Keratinocyte (primary cell): ENCODE data around the gene LY9. TPM values are rescaled to one million over a fixed set of nuclear protein-coding genes. Genes with fewer than 3 reads are reported as not detected.
A peak's percentile ranks its signal among the peaks of the same experiment; 100 is the strongest.

Source experiments
- DNase-seq: peaks from one replicate; pipeline ENCODE4 v3.0.0-alpha.2; 2011; ENCODE audit warnings: low read depth, missing footprints, low spot score
- FAIRE-seq: peaks from 2 replicates; lab custom pipeline; 2011; peaks lifted over from hg19 to GRCh38; lab: Jason Lieb, UNC
- H2AFZ ChIP-seq: 2 replicates; pipeline ENCODE4 v1.6.0; 2012; ENCODE audit warnings: low read length, control low read depth, inconsistent platforms; ENCODE audit not compliant: control insufficient read depth
- H3K27ac ChIP-seq: 2 replicates; pipeline ENCODE4 v1.5.1; 2011; ENCODE audit warnings: low read length; ENCODE audit not compliant: control insufficient read depth, insufficient read depth
- H3K27me3 ChIP-seq: 3 replicates; pipeline ENCODE4 v1.6.0; 2011; ENCODE audit warnings: low read length; ENCODE audit not compliant: control insufficient read depth, insufficient read depth; ENCODE audit errors: extremely low read depth
- H3K36me3 ChIP-seq, 2 experiments: 2 replicates in 1 of 2; 3 replicates in 1 of 2; pipeline ENCODE4 v1.5.1; 2011; ENCODE audit warnings: low read length in 2 of 2, mild to moderate bottlenecking in 1 of 2; ENCODE audit not compliant: control insufficient read depth in 2 of 2, insufficient read depth in 2 of 2; ENCODE audit errors: extremely low read depth in 1 of 2
- H3K4me1 ChIP-seq: 3 replicates; pipeline ENCODE4 v1.5.1; 2011; ENCODE audit warnings: low read length; ENCODE audit not compliant: control insufficient read depth, insufficient read depth; ENCODE audit errors: extremely low read depth
- H3K4me2 ChIP-seq: 3 replicates; pipeline ENCODE4 v1.6.0; 2011; ENCODE audit warnings: low read depth, low read length; ENCODE audit not compliant: control insufficient read depth, insufficient read depth; ENCODE audit errors: extremely low read depth
- H3K4me3 ChIP-seq, 3 experiments: fragments of 200-600 bp in 1 of 3; sonication (generic) in 1 of 3; 2 replicates in 2 of 3; 3 replicates in 1 of 3; pipeline ENCODE4 v1.5.1; 2011 to 2016; ENCODE audit warnings: low read length in 3 of 3, mild to moderate bottlenecking in 3 of 3, control low read depth in 2 of 3, inconsistent platforms in 1 of 3, low read depth in 1 of 3, mixed read lengths in 1 of 3, mixed run types in 1 of 3, moderate library complexity in 1 of 3; ENCODE audit not compliant: control insufficient read depth in 2 of 3, insufficient read depth in 2 of 3; ENCODE audit errors: extremely low read depth in 1 of 3
- H3K79me2 ChIP-seq: 2 replicates; pipeline ENCODE4 v1.6.0; 2012; ENCODE audit warnings: low read length; ENCODE audit not compliant: control insufficient read depth, insufficient read depth
- H3K9ac ChIP-seq: 3 replicates; pipeline ENCODE4 v1.6.0; 2011; ENCODE audit warnings: low read length; ENCODE audit not compliant: control insufficient read depth, insufficient read depth; ENCODE audit errors: extremely low read depth
- H3K9me1 ChIP-seq: 3 replicates; pipeline ENCODE4 v1.6.0; 2011; ENCODE audit warnings: low read length; ENCODE audit not compliant: control insufficient read depth, insufficient read depth; ENCODE audit errors: extremely low read depth
- H3K9me3 ChIP-seq: 2 replicates; pipeline ENCODE4 v1.5.1; 2012; ENCODE audit warnings: low read depth, low read length; ENCODE audit not compliant: control insufficient read depth
- H4K20me1 ChIP-seq: 3 replicates; pipeline ENCODE4 v1.6.0; 2011; ENCODE audit warnings: low read length; ENCODE audit not compliant: control insufficient read depth, insufficient read depth; ENCODE audit errors: extremely low read depth
- EZH2 ChIP-seq: IDR thresholded peaks from one replicate; pipeline ENCODE4 v1.6.1; 2012; ENCODE audit warnings: inconsistent platforms, mild to moderate bottlenecking, low read length, moderate library complexity
- dilution Hi-C: fragments of 300-500 bp; cut with MboI; formaldehyde crosslinking; loops from one replicate; pipeline ENCODE4 v1.7.0; 2020; ENCODE audit warnings: low sequenced_read_pairs; ENCODE audit not compliant: extremely low pct_ligation_motif_present
- polyA plus RNA-seq, 5 experiments: library from polyadenylated mRNA; depleted of rRNA in 3 of 5; stranded (reverse) in 3 of 5; stranded (forward) in 1 of 5; unstranded in 1 of 5; fragments of >200 nt; gene quantifications; 1 replicate in 1 of 5; 2 replicates in 3 of 5; 3 replicates in 1 of 5; pipeline versions ENCODE4 v1.2.1 to v1.2.3, GENCODE V29; 2011 to 2012; ENCODE audit warnings: missing spikeins in 2 of 5, low read depth in 1 of 5, low replicate concordance in 1 of 5
- TF ChIP-seq, protein P1 (sequence below), 3 experiments: IDR thresholded peaks in 1 of 3; conservative IDR thresholded peaks in 1 of 3; optimal IDR thresholded peaks in 1 of 3; 2 replicates in 2 of 3; 3 replicates in 1 of 3; pipeline versions ENCODE3 to v1.5.1; 2011; ENCODE audit warnings: low read length in 3 of 3, mild to moderate bottlenecking in 3 of 3, moderate library complexity in 2 of 3, control low read depth in 1 of 3, inconsistent platforms in 1 of 3; ENCODE audit not compliant: insufficient read depth in 2 of 3; ENCODE audit errors: extremely low read depth in 1 of 3

LY9 gene
- polyA plus RNA-seq, 1 donor (not counting 4 experiments of a cell fraction or from before 2014, with no cell fraction given) = not detected

DNA sequence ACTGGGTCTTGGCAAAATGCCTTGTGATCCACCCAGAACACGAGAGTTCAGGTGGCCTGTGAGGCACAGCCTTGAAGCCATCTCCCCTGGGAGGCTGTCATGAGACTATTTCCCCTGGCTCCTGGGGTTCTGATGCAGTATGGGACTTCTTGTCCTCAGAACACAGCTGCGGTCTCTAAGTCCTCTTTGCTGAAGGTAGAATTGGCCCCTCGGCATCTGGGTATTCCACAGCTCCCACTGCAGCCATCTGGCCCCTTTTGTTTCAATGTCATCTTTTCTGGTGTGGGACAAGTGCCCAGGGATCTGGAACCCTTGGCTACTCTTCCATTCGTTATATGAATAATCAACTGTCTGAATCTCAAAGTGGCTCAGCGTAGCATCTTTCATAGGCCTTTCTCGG lies 17.0 kb upstream of the LY9 start:
- H3K4me2 ChIP-seq = no peak overlapping the region
- DNase-seq = no peak
- H4K20me1 ChIP-seq = no peaks in the 10 kb centered on the region
- H3K27ac ChIP-seq = no peak overlapping the region
- no peak overlapping the region for H3K9ac ChIP-seq
- peaks cover 26% of the 10 kb centered on the region for H3K4me1 ChIP-seq
- no peaks in the 10 kb centered on the region for H3K9me3 ChIP-seq
- H3K9me1 ChIP-seq = no peaks in the 10 kb centered on the region
- no peak for TF ChIP-seq EZH2
- TF ChIP-seq, protein P1, sequence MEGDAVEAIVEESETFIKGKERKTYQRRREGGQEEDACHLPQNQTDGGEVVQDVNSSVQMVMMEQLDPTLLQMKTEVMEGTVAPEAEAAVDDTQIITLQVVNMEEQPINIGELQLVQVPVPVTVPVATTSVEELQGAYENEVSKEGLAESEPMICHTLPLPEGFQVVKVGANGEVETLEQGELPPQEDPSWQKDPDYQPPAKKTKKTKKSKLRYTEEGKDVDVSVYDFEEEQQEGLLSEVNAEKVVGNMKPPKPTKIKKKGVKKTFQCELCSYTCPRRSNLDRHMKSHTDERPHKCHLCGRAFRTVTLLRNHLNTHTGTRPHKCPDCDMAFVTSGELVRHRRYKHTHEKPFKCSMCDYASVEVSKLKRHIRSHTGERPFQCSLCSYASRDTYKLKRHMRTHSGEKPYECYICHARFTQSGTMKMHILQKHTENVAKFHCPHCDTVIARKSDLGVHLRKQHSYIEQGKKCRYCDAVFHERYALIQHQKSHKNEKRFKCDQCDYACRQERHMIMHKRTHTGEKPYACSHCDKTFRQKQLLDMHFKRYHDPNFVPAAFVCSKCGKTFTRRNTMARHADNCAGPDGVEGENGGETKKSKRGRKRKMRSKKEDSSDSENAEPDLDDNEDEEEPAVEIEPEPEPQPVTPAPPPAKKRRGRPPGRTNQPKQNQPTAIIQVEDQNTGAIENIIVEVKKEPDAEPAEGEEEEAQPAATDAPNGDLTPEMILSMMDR (optimal IDR thresholded peaks at IDR 0.05 in 1 of 3, IDR thresholded peaks at IDR 0.05 in 1 of 3, conservative IDR thresholded peaks at IDR 0.05 in 1 of 3; ENCODE audit: extremely low read depth in 1 of 3, insufficient read depth in 2 of 3, low read length in 3 of 3) = no peak
- no peaks in the 10 kb centered on the region for H3K27me3 ChIP-seq
- no peak for FAIRE-seq
- no peaks in the 10 kb centered on the region for H3K79me2 ChIP-seq
- dilution Hi-C loops = no loop called here
- no peaks in the 10 kb centered on the region for H3K36me3 ChIP-seq
- H2AFZ ChIP-seq = no peak overlapping the region
- no peak overlapping the region for H3K4me3 ChIP-seq

DNA sequence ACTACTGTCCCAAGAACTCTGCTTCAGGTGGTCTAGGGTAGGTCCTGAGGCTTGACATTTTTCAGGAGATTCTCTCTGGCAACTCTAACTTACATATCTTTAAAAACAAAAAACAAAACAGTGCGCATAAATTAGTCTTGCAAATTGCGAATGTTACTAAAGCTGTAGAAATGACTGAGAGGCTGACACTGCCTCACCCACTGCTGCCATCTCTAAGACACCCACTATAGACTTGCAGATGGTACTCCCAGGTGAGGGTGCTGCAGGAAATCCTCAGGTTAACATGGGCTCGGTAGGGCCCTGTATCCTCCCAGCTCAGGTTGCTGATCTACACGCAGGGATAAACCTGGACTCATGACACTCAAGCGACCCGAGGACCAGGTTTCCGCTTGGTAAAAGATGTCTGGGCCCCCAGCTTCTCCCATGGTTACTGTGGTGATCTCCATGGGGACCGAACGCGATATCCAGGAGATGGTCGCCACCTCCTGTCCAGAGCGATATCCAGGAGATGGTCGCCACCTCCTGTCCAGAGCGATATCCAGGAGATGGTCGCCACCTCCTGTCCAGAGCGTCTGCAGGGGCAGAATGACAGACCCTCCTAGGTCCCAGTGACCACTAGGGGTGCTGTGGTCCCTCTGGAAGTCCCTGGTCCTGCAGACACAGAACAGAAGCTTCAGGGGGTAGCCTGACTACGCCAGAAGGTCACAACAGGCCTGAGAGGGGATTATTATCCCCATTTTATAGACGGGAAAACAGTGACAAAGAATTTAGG lies 16.2 kb upstream of the LY9 start:
- Histone ChIP-seq H3K9me3 (no peaks in the 10 kb centered on the region), H3K9ac (no peak overlapping the region), H4K20me1 (no peaks in the 10 kb centered on the region), H3K4me1 (peaks cover 23% of the 10 kb centered on the region), H3K4me3 (no peak overlapping the region), H3K79me2 (no peaks in the 10 kb centered on the region), H3K27me3 (no peaks in the 10 kb centered on the region), H3K36me3 (no peaks in the 10 kb centered on the region), H3K9me1 (no peaks in the 10 kb centered on the region), H3K27ac (no peak overlapping the region), H2AFZ (no peak overlapping the region), H3K4me2 (no peak overlapping the region)
- no peak for FAIRE-seq
- DNase-seq = no peak
- dilution Hi-C loops = no loop called here
- TF ChIP-seq EZH2 = no peak
- TF ChIP-seq, protein P1 (optimal IDR thresholded peaks at IDR 0.05 in 1 of 3, IDR thresholded peaks at IDR 0.05 in 1 of 3, conservative IDR thresholded peaks at IDR 0.05 in 1 of 3; ENCODE audit: extremely low read depth in 1 of 3, insufficient read depth in 2 of 3, low read length in 3 of 3) = peak; percentile 40 to 55 (median 47)
